ENCODE results near the gene NOC4L.

GRCh38 chr12:132127041-132127440 is 17.2 kb upstream of the NOC4L start:
- TF ChIP-seq CTCF (IDR thresholded peaks at IDR 0.05) (no peak), POLR2A (IDR thresholded peaks at IDR 0.05) (no peak)

All from breast epithelium (tissue), 3 donors.